CD4-positive, alpha-beta T cell treated with Interleukin-4 for 1 hour (primary cell): ENCODE data around the gene ZNF474.

Experiments
- DNase-seq, 2 donors: peaks; one replicate each; pipeline ENCODE4 v3.0.0-alpha.2; 2020 to 2022

Gene ZNF474

GRCh38 chr5:122119205-122119604, 10.1 kb upstream of the ZNF474 start:
- DNase-seq, result no peak

GRCh38 chr5:122120493-122120892, 8.9 kb upstream of the ZNF474 start:
- no peak for DNase-seq

- no peak for DNase-seq
These were observed 8.4 kb upstream of the ZNF474 start for GRCh38 chr5:122120957-122121356.

- no peak for DNase-seq
These were observed 7.6 kb upstream of the ZNF474 start for GRCh38 chr5:122121479-122122465.

- no peak for DNase-seq
These were observed 4.6 kb upstream of the ZNF474 start for GRCh38 chr5:122124766-122125165.

GRCh38 chr5:122126177-122126755, 3.1 kb upstream of the ZNF474 start:
- DNase-seq, result no peak

GRCh38 chr5:122126756-122127321, 2.5 kb upstream of the ZNF474 start:
- DNase-seq, result no peak

GRCh38 chr5:122130152-122130551, 806 bp downstream of the ZNF474 start:
- no peak for DNase-seq

GRCh38 chr5:122137702-122138101, 8.4 kb downstream of the ZNF474 start:
- DNase-seq, result peak in 1 of 2 donors; percentile 9

- DNase-seq, result no peak
These were observed 9.0 kb downstream of the ZNF474 start for GRCh38 chr5:122138356-122138755.

GRCh38 chr5:122140900-122141299, 11.6 kb downstream of the ZNF474 start:
- no peak for DNase-seq

GRCh38 chr5:122141751-122142150, 12.4 kb downstream of the ZNF474 start:
- DNase-seq, result no peak

GRCh38 chr5:122142480-122143164, 13.3 kb downstream of the ZNF474 start:
- no peak for DNase-seq

GRCh38 chr5:122144236-122144635, 14.9 kb downstream of the ZNF474 start:
- no peak for DNase-seq

GRCh38 chr5:122145906-122146305, 16.6 kb downstream of the ZNF474 start:
- DNase-seq, result no peak

- no peak for DNase-seq
These were observed 20.2 kb downstream of the ZNF474 start for GRCh38 chr5:122149321-122150090.

GRCh38 chr5:122150215-122150614, 20.9 kb downstream of the ZNF474 start:
- no peak for DNase-seq

GRCh38 chr5:122151640-122152039, 22.3 kb downstream of the ZNF474 start:
- DNase-seq, result no peak

- DNase-seq, result no peak
These were observed 23.0 kb downstream of the ZNF474 start for GRCh38 chr5:122152266-122152900.

- DNase-seq, result no peak
These were observed 23.9 kb downstream of the ZNF474 start for GRCh38 chr5:122153230-122153629.

GRCh38 chr5:122153774-122154173, 24.4 kb downstream of the ZNF474 start:
- no peak for DNase-seq

GRCh38 chr5:122154491-122154890, 25.1 kb downstream of the ZNF474 start:
- no peak for DNase-seq
